Ascending aorta (tissue), 2 donors: ENCODE data around the gene FCRL1. TPM values are rescaled to one million over a fixed set of nuclear protein-coding genes. Genes with fewer than 3 reads are reported as not detected.

ENCODE experiments used
- DNase-seq, 2 donors: peaks; one replicate each; pipeline ENCODE4 v3.0.0-alpha.2; 2019; ENCODE audit warnings: low spot score in 2 of 2
- H3K27ac ChIP-seq, 2 donors: fragments of 200-600 bp; sonication (generic); one replicate each; pipeline ENCODE4 v1.5.1; 2016 to 2017; ENCODE audit warnings: mild to moderate bottlenecking in 1 of 2
- H3K27me3 ChIP-seq: fragments of 200-600 bp; sonication (generic); one replicate; pipeline ENCODE4 v1.5.1; 2017
- H3K36me3 ChIP-seq, 2 donors: fragments of 200-600 bp; sonication (generic); one replicate each; pipeline ENCODE4 v1.5.1; 2016
- H3K4me1 ChIP-seq, 2 donors: fragments of 200-600 bp; sonication (generic); one replicate each; pipeline ENCODE4 v1.5.1; 2016 to 2017; ENCODE audit warnings: mild to moderate bottlenecking in 1 of 2
- H3K4me3 ChIP-seq, 2 donors: fragments of 200-600 bp; sonication (generic); one replicate each; pipeline ENCODE4 v1.5.1; 2016 to 2017; ENCODE audit warnings: mild to moderate bottlenecking in 1 of 2
- H3K9me3 ChIP-seq, 2 donors: fragments of 200-600 bp; sonication (generic); one replicate each; pipeline ENCODE4 v1.5.1; 2016
- CTCF ChIP-seq, 3 experiments: fragments of 200-600 bp in 2 of 3; fragments of 450-650 bp in 1 of 3; sonication (generic) in 2 of 3; IDR thresholded peaks; one replicate each; pipeline ENCODE4 v1.5.1; 2016 to 2019; ENCODE audit warnings: antibody characterized with exemption in 3 of 3, mild to moderate bottlenecking in 1 of 3, moderate library complexity in 1 of 3
- intact Hi-C: fragments of 100-400 bp; cut with DNase I; formaldehyde crosslinking; loops from one replicate; pipeline ENCODE4 v1.15.1; 2023
- total RNA-seq: library from RNA; depleted of rRNA; stranded (reverse); fragments of >200 nt; gene quantifications from one replicate; pipeline ENCODE4 v1.1.0, GENCODE V29; 2016

Gene FCRL1
- total RNA-seq: not detected

GRCh38 chr1:157819896-157820295, at the start of gene FCRL1:
Gene FCRL1 (minus strand): TSS chr1:157820120. CDS start chr1:157820037, 83 bp downstream.
- H3K27ac ChIP-seq: no peak within 1 kb of the TSS
- H3K36me3 ChIP-seq: no peaks in the 10 kb centered on the region
- no peaks in the 10 kb centered on the region for H3K4me1 ChIP-seq
- no peak for DNase-seq
- no peaks in the 10 kb centered on the region for H3K27me3 ChIP-seq
- no peak within 1 kb of the TSS for H3K4me3 ChIP-seq
- intact Hi-C loops: no loop called here
- no peaks in the 10 kb centered on the region for H3K9me3 ChIP-seq
- TF ChIP-seq CTCF (IDR thresholded peaks at IDR 0.05): no peak

GRCh38 chr1:157868654-157869053, 48.7 kb upstream of the FCRL1 start:
- TF ChIP-seq CTCF (IDR thresholded peaks at IDR 0.05): no peak
- no peak overlapping the region for H3K27ac ChIP-seq
- no peaks in the 10 kb centered on the region for H3K36me3 ChIP-seq
- H3K4me3 ChIP-seq: no peak overlapping the region
- intact Hi-C loops: no loop called here
- DNase-seq: no peak
- no peaks in the 10 kb centered on the region for H3K9me3 ChIP-seq
- H3K4me1 ChIP-seq: no peaks in the 10 kb centered on the region
- H3K27me3 ChIP-seq: no peaks in the 10 kb centered on the region

GRCh38 chr1:157862114-157863070, 42.5 kb upstream of the FCRL1 start:
- no peak for TF ChIP-seq CTCF (IDR thresholded peaks at IDR 0.05)
- no peaks in the 10 kb centered on the region for H3K27me3 ChIP-seq
- H3K4me3 ChIP-seq: no peak overlapping the region
- H3K27ac ChIP-seq: no peak overlapping the region
- no peaks in the 10 kb centered on the region for H3K36me3 ChIP-seq
- no peaks in the 10 kb centered on the region for H3K9me3 ChIP-seq
- H3K4me1 ChIP-seq: no peaks in the 10 kb centered on the region
- intact Hi-C loops: no loop called here
- DNase-seq: no peak

GRCh38 chr1:157856538-157856937, 36.6 kb upstream of the FCRL1 start:
- Histone ChIP-seq H3K4me1 (no peaks in the 10 kb centered on the region), H3K36me3 (no peaks in the 10 kb centered on the region), H3K27me3 (no peaks in the 10 kb centered on the region), H3K4me3 (no peak overlapping the region), H3K27ac (no peak overlapping the region), H3K9me3 (no peaks in the 10 kb centered on the region)
- intact Hi-C loops: no loop called here
- no peak for DNase-seq
- TF ChIP-seq CTCF (IDR thresholded peaks at IDR 0.05): no peak

- intact Hi-C loops: no loop called here
- Histone ChIP-seq H3K4me1 (no peaks in the 10 kb centered on the region), H3K4me3 (no peak overlapping the region), H3K27ac (no peak overlapping the region), H3K36me3 (no peaks in the 10 kb centered on the region), H3K9me3 (no peaks in the 10 kb centered on the region), H3K27me3 (no peaks in the 10 kb centered on the region)
- no peak for DNase-seq
- TF ChIP-seq CTCF (IDR thresholded peaks at IDR 0.05): no peak
Observed at GRCh38 chr1:157852476-157852875, 32.6 kb upstream of the FCRL1 start.
